Ishikawa (cell line): ENCODE data around the gene WDTC1.

Source experiments
- CEBPB ChIP-seq: IDR thresholded peaks from 2 replicates; pipeline ENCODE4 v1.6.1; 2012
- CREB1 ChIP-seq: IDR thresholded peaks from 2 replicates; pipeline ENCODE4 v1.6.1; 2012; ENCODE audit warnings: low read depth
- EGR1 ChIP-seq: IDR thresholded peaks from 2 replicates; pipeline ENCODE4 v1.6.1; 2012
- EP300 ChIP-seq: IDR thresholded peaks from 2 replicates; pipeline ENCODE4 v1.6.1; 2012; ENCODE audit warnings: borderline replicate concordance
- FOXM1 ChIP-seq: IDR thresholded peaks from 2 replicates; pipeline ENCODE4 v1.6.1; 2012; ENCODE audit warnings: low read depth, borderline replicate concordance
- MAX ChIP-seq: IDR thresholded peaks from 2 replicates; pipeline ENCODE4 v1.6.1; 2012
- NFIC ChIP-seq: IDR thresholded peaks from 2 replicates; pipeline ENCODE4 v1.6.1; 2012
- RAD21 ChIP-seq: IDR thresholded peaks from 2 replicates; pipeline ENCODE4 v1.6.1; 2012; ENCODE audit warnings: low read depth
- REST ChIP-seq: IDR thresholded peaks from 2 replicates; pipeline ENCODE4 v1.6.1; 2012; ENCODE audit warnings: low read depth, mild to moderate bottlenecking
- TAF1 ChIP-seq: IDR thresholded peaks from 2 replicates; pipeline ENCODE4 v1.6.1; 2012; ENCODE audit warnings: low read depth, mild to moderate bottlenecking
- TCF12 ChIP-seq: IDR thresholded peaks from 2 replicates; pipeline ENCODE4 v1.6.1; 2012; ENCODE audit warnings: low read depth
- TEAD4 ChIP-seq: IDR thresholded peaks from 2 replicates; pipeline ENCODE4 v1.6.1; 2012
- USF1 ChIP-seq: IDR thresholded peaks from 2 replicates; pipeline ENCODE4 v1.6.1; 2012
- YY1 ChIP-seq: IDR thresholded peaks from 2 replicates; pipeline ENCODE4 v1.6.1; 2012; ENCODE audit warnings: low read depth
- ZBTB7A ChIP-seq: IDR thresholded peaks from 2 replicates; pipeline ENCODE4 v1.6.1; 2012; ENCODE audit warnings: low read depth

The WDTC1 gene

GRCh38 chr1:27298632-27299384 is 64.4 kb downstream of the WDTC1 start:
- TF ChIP-seq NFIC (no peak), USF1 (no peak), TCF12 (no peak), RAD21 (no peak), EGR1 (no peak), EP300 (no peak), CREB1 (no peak), CEBPB (no peak), MAX (no peak), TAF1 (no peak), TEAD4 (no peak), REST (no peak), ZBTB7A (no peak), YY1 (no peak), FOXM1 (no peak)

- TF ChIP-seq TAF1 (0 out of 2 replicates have a peak, but pooled peaks have one; percentile 28), EP300 (no peak), CREB1 (no peak)
Observed at GRCh38 chr1:27299385-27300271, 65.2 kb downstream of the WDTC1 start.

- TF ChIP-seq RAD21 (peak; percentile 96), NFIC (peak; percentile 42), REST (no peak), YY1 (no peak), USF1 (no peak)
Observed at GRCh38 chr1:27300341-27301051, 66.1 kb downstream of the WDTC1 start.

GRCh38 chr1:27301052-27301422 is 66.6 kb downstream of the WDTC1 start:
- TF ChIP-seq TCF12 (no peak), NFIC (no peak), TEAD4 (no peak), CREB1 (no peak), RAD21 (no peak), EP300 (no peak), EGR1 (no peak), FOXM1 (no peak), TAF1 (no peak)

- TF ChIP-seq CEBPB (no peak), USF1 (no peak), EGR1 (no peak), MAX (no peak), FOXM1 (no peak), TEAD4 (no peak), REST (no peak), EP300 (no peak), RAD21 (no peak), TCF12 (no peak), ZBTB7A (no peak), TAF1 (no peak), CREB1 (no peak), NFIC (no peak)
Observed at GRCh38 chr1:27301582-27302199, 67.3 kb downstream of the WDTC1 start.
